ENCODE measurements around the gene CCNG2. TPM values are rescaled to one million over a fixed set of nuclear protein-coding genes. Genes with fewer than 3 reads are reported as not detected.

The CCNG2 gene
- total RNA-seq, 4 donors from 2014 or later: 21.0 to 36.7 (median 27.9) TPM

DNA sequence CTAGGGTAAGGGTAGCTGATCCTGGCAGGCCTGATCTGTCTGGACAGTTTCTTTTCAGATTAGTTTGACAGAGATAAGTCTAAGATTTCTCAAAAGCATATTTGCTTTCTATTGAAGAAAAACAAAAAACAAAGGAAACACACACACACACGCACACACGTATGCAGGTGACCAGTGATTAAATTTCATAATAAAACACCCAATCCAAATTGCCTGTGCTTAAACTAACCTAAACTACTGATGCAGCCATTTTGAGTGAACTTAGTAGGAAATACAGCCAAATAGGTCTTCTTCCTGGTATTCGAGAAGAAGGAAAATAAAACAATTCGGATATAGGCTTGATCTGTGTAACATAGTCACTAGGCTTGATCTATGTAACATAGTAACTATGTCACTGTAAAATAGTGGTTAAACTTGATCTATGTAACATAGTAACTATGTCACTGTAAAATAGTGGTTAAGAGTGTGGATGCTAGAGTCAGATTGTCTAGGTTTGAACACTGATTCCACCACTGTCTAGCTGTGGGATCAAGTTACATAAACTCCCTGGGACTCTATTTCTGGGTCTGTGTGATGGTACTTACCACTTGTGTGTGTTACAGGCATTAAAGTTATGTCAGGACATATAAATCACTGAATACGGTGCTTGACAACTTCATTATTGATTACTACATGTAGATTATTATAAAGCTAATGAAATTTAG is 9.8 kb upstream of the CCNG2 start:
- H3K27ac ChIP-seq: no peak overlapping the region
- H3K4me3 ChIP-seq: no peak overlapping the region
- no peak for TF ChIP-seq EP300 (IDR thresholded peaks at IDR 0.05)
- TF ChIP-seq, protein P1, sequence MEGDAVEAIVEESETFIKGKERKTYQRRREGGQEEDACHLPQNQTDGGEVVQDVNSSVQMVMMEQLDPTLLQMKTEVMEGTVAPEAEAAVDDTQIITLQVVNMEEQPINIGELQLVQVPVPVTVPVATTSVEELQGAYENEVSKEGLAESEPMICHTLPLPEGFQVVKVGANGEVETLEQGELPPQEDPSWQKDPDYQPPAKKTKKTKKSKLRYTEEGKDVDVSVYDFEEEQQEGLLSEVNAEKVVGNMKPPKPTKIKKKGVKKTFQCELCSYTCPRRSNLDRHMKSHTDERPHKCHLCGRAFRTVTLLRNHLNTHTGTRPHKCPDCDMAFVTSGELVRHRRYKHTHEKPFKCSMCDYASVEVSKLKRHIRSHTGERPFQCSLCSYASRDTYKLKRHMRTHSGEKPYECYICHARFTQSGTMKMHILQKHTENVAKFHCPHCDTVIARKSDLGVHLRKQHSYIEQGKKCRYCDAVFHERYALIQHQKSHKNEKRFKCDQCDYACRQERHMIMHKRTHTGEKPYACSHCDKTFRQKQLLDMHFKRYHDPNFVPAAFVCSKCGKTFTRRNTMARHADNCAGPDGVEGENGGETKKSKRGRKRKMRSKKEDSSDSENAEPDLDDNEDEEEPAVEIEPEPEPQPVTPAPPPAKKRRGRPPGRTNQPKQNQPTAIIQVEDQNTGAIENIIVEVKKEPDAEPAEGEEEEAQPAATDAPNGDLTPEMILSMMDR (IDR thresholded peaks at IDR 0.05): no peak
- no peak for TF ChIP-seq POLR2A (IDR thresholded peaks at IDR 0.05)
- H3K4me1 ChIP-seq: peaks cover 0 to 9% (median 0%) of the 10 kb centered on the region in 4 donors
- H3K36me3 ChIP-seq: no peaks in the 10 kb centered on the region
- H3K9me3 ChIP-seq: no peaks in the 10 kb centered on the region
- 83 to 86% methylated on average over 5 of the region's 5 CpGs for WGBS, 2 donors
- no peak for DNase-seq (ENCODE audit: low spot score in 2 of 2)
- H3K27me3 ChIP-seq: no peaks in the 10 kb centered on the region

DNA sequence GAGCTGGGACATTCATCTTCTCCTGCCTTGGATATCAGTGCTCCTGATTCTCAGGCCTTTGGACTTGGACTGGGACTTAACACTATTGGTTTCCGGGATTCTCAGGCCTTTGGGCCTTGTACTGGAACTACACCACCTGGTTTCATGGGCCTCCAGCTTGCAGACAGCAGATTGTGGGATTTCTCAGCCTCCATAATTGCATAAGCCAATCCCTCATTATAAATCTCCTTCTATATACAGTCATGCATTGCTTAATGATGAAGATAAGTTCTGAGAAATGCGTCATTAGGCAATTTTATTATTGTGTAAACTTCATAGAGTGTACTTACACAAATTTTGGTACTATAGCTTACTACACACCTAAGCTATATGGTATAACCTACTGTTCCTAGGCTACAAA is 8.9 kb upstream of the CCNG2 start:
- H3K27me3 ChIP-seq: no peaks in the 10 kb centered on the region
- TF ChIP-seq POLR2A (IDR thresholded peaks at IDR 0.05) (no peak), EP300 (IDR thresholded peaks at IDR 0.05) (no peak)
- TF ChIP-seq, protein P1 (IDR thresholded peaks at IDR 0.05): no peak
- H3K27ac ChIP-seq: no peak overlapping the region
- H3K9me3 ChIP-seq: no peaks in the 10 kb centered on the region
- H3K4me1 ChIP-seq: peaks cover 0 to 9% (median 0%) of the 10 kb centered on the region in 4 donors
- DNase-seq (ENCODE audit: low spot score in 2 of 2): no peak
- WGBS, 2 donors: 88 to 91% methylated on average over 2 of the region's 2 CpGs
- no peak overlapping the region for H3K4me3 ChIP-seq
- no peaks in the 10 kb centered on the region for H3K36me3 ChIP-seq

DNA sequence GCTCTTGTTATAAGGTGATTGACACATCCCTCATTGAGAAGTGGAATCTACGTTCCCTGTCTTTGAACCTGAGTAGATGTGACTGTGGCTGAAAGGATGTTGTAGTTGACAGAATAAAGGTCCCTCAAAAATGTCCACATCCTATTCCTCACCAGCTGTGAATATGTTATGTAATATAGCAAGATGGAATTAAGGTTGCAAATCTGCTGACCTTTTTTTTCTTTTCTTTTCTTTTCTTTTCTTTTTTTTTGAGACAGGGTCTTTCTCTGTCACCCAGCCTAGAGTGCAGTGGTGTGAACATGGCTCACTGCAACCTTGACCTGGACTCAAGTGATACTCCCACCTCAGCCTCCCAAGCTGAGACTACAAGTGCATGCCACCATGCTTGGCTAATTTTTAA is 7.2 kb upstream of the CCNG2 start:
- peaks cover 0 to 11% (median 0%) of the 10 kb centered on the region in 4 donors for H3K4me1 ChIP-seq
- no peaks in the 10 kb centered on the region for H3K27me3 ChIP-seq
- DNase-seq (ENCODE audit: low spot score in 2 of 2): no peak
- no peak overlapping the region for H3K4me3 ChIP-seq
- no peaks in the 10 kb centered on the region for H3K36me3 ChIP-seq
- 88 to 93% methylated on average over 1 of the region's 1 CpG for WGBS, 2 donors
- no peaks in the 10 kb centered on the region for H3K9me3 ChIP-seq
- no peak overlapping the region for H3K27ac ChIP-seq
- TF ChIP-seq, protein P1 (IDR thresholded peaks at IDR 0.05): no peak
- TF ChIP-seq POLR2A (IDR thresholded peaks at IDR 0.05): no peak
- TF ChIP-seq EP300 (IDR thresholded peaks at IDR 0.05): no peak

DNA sequence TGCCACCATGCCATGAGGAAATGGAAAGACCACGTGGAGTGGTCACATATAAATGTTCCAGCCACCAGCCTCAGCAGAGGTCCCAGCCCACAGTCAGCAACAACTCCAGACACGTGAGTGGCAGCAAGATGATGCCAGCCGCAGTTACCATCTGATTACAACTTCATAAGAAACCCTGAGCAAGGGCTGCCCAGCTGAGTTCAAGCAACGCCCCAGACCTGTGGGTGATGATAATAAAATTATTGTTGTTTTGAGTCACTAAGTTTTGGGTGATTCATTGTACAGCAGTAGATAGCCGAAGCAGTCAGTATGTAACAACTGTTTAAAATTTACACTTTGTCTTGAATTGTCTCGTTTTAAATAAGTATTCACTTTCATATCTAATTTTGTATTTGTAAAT is 5.8 kb upstream of the CCNG2 start:
- WGBS, 2 donors: 83 to 85% methylated on average over 6 of the region's 6 CpGs
- TF ChIP-seq POLR2A (IDR thresholded peaks at IDR 0.05): no peak
- no peak for DNase-seq (ENCODE audit: low spot score in 2 of 2)

DNA sequence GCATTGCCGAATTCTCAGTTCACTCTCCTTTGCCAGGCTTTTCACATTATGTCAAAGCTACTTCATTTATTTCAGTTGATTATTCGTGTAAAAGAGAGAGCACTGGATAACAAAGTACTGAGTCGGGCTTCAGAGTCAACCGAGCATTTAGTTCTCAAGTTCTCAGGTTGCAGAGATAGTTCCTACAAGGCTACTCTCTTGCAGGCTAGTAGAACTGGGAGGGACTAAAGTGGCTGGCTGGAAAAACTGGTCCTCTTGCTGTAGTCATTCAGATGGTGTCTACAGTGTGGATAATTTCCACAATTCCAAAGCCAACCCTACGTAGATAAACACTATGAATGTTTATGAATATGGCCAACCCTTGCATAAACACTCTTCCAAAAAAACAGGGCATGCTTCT is 4.6 kb upstream of the CCNG2 start:
- 60 to 62% methylated on average over 5 of the region's 5 CpGs for WGBS, 2 donors
- H3K27ac ChIP-seq: no peak overlapping the region
- no peaks in the 10 kb centered on the region for H3K9me3 ChIP-seq
- TF ChIP-seq POLR2A (IDR thresholded peaks at IDR 0.05) (no peak), EP300 (IDR thresholded peaks at IDR 0.05) (no peak)
- TF ChIP-seq, protein P1 (IDR thresholded peaks at IDR 0.05): no peak
- peaks cover 0 to 18% (median 3%) of the 10 kb centered on the region in 4 donors for H3K4me1 ChIP-seq
- H3K4me3 ChIP-seq: no peak overlapping the region
- no peak for DNase-seq (ENCODE audit: low spot score in 2 of 2)
- H3K27me3 ChIP-seq: no peaks in the 10 kb centered on the region
- no peaks in the 10 kb centered on the region for H3K36me3 ChIP-seq

More for the DNA sequence above, 5.8 kb upstream of the CCNG2 start:
- Histone ChIP-seq H3K27ac (no peak overlapping the region), H3K9me3 (no peaks in the 10 kb centered on the region), H3K4me3 (no peak overlapping the region), H3K36me3 (no peaks in the 10 kb centered on the region), H3K27me3 (no peaks in the 10 kb centered on the region), H3K4me1 (peaks cover 0 to 16% (median 3%) of the 10 kb centered on the region in 4 donors)

All from tibial nerve (tissue), 4 donors.